GM12892 (cell line): ENCODE measurements around the gene APPL1.
A peak's percentile ranks its signal among the peaks of the same experiment; 100 is the strongest.

Experiments
- DNase-seq: peaks from one replicate; pipeline ENCODE4 v3.0.0; 2011; ENCODE audit not compliant: insufficient read length
- FAIRE-seq: peaks from 2 replicates; lab custom pipeline; 2011; peaks lifted over from hg19 to GRCh38; lab: Jason Lieb, UNC
- POLR2A ChIP-seq: IDR thresholded peaks from 2 replicates; pipeline ENCODE4 v1.6.1; 2011; ENCODE audit warnings: low read depth, low read length, control low read depth
- POLR2AphosphoS5 ChIP-seq: IDR thresholded peaks from 2 replicates; pipeline ENCODE4 v1.6.1; 2011; ENCODE audit warnings: low read depth, low read length, control low read depth
- TAF1 ChIP-seq: IDR thresholded peaks from 2 replicates; pipeline ENCODE4 v1.6.1; 2011; ENCODE audit warnings: low read depth, mild to moderate bottlenecking, control low read depth, low read length, borderline replicate concordance

The APPL1 gene

DNA sequence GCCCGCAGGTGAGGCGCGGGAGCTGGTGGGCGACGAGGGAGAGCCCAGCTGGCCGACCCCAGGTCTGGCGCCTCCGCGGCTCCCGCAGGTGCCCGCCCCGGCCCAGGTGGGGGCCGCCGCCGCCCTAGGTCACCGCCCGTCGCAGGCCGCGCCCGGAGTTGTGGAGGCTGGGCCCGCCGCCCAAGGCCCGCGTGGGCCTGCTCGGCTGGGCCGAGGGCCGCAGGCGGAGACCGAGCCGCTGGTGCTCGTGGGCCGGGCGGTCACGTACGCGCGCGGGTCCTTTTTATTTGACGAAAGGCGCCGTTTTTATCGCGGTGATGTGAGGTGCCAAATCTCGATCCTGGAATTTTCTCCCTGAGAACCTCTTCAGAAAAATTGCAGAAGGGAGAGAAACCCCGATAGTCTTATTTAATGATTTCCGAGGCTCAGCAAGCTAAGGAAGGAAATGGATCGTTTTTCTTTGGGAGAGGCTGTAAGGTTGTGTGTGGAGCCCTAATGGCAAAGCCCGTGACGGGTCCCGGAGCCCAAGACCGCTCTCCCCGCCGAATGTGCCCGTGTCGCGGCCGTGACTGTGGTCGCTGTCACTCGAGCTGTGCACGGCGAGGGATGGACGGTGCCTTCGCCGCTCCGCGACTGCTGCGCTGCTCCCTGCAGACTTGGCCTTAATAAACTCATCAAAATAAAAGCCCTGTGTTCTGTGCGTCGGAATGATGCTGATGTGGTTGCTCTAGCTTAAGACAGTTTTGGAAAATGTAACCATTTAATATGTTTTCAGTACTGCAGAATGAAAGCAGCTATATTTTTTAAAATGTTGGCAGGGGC, 612 bp downstream of the APPL1 start:
- DNase-seq (peak; percentile 43), FAIRE-seq (peak; percentile 48)
- TF ChIP-seq TAF1: no peak
- TF ChIP-seq POLR2A: 0 out of 2 replicates have a peak, but pooled peaks have one; percentile 33
- TF ChIP-seq POLR2AphosphoS5: 0 out of 2 replicates have a peak, but pooled peaks have one; percentile 29

DNA sequence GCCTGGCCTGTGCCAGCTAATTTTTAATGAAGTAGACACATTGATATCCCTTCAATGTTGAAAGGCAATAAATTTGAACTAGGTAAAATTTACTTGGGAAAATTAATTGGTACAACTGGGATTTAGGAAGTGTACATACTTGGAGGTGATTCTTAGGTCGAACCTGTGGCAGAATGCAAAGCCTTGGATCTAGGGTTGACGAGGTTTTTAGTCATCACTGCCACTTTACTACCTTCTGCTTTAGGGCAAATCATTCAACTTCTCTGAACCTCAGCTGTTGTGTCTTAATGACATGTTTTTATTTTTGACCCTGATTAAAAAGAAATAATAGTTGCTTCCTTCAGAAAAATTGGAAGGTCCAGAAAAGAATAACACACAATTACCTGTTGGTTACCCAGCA, 2.5 kb downstream of the APPL1 start:
- DNase-seq (no peak), FAIRE-seq (no peak)
- no peak for TF ChIP-seq POLR2AphosphoS5
- no peak for TF ChIP-seq TAF1
- no peak for TF ChIP-seq POLR2A

DNA sequence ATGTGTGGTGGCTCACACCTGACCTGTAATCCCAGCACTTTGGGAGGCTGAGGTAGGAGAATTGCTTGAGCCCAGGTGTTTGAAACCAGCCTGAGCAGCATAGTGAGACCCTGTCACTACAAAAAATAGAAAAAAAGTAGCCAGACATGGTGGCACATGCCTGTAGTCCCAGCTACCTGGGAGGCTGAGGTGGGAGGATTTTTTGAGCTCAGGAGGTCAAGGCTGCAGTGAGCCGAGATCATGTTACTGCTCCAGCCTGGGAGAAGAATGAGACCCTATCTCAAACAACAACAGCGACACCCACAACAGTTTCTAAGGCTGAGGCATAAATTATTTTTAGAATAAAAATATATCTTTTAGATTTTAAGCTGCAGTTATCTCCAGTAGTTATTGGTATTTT, 6.3 kb downstream of the APPL1 start:
- DNase-seq: no peak
- FAIRE-seq: no peak
- TF ChIP-seq POLR2A (no peak), TAF1 (no peak), POLR2AphosphoS5 (no peak)

DNA sequence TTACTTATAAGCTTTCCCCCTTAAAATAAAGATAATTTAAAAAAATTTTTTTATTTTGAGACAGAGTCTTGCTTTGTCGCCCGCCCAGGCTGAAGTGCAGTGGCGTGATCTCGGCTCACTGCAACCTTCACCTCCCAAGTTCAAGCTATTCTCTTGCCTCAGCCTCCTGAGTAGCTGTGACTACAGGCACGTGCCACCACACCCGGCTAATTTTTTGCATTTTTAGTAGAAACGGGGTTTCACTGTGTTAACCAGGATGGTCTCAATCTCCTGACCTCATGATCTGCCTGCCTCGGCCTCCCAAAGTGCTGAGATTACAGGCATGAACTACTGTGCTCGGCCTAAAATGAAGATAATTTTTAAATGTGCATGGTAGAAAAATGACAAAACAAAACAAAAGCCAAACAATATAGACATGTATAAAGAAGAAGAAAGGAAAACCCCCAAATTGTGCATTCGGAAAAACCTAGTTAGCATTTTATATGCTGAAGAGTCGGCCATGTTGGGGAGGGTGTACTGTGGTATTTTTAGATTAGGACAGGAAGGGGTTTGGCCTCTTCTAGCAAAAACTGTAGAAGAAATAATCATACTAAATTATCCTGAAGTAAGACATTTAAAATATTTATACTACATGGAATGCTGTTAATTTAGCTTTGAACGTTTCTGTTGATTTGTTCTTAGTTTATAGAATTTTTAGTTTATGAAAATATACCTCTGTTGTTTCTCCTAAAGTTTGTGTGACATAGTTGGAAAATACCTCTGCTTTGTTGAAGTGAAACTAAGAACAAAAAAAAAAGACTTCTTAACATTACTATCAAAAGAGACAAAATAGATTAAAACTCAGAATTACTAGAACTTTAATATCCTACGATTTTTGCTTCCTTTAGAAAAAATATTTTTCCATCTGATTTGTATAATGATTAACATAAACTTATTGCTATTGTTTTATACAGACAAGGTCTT, 7.4 kb downstream of the APPL1 start:
- TF ChIP-seq POLR2AphosphoS5 (no peak), TAF1 (no peak), POLR2A (no peak)
- no peak for DNase-seq
- peak; percentile 46 for FAIRE-seq

DNA sequence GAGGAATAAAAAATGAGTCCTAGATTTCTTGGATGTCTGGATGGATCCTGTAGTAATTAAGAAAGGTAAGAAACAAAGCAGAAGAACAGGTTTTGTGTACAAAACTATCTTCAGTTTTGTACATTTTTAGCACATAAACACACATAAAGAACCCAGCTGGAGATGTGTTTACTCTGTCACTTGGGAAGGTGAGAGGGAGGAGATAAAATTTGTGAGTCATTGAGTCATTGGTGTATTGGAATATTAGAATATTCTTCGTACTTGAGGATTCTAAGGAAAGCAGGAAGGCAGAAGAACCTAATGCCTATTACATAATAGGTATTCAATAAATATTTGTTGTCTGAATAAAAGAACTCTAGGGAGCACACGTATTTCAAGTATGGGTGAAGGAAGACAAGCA, 17.4 kb downstream of the APPL1 start:
- FAIRE-seq: no peak
- TF ChIP-seq TAF1 (no peak), POLR2A (no peak), POLR2AphosphoS5 (no peak)
- no peak for DNase-seq

DNA sequence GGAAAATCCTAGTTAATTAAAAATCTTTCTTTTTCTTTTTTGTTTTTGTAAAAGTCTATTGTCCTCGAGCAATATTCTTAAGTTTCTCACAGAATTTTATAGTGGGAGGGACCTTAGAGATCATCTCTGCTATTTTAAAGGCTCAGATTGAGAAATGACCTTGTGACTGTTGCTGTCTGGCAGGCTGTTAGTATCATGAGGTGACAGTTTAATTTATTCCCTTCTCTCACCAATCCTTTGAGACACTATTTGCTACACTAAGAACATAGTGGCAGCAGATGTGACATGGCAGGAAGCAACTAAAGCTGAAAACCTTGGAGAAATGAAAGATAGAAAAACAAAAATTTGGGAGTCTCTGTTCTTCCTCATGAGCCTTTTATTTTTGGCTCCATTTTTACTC, 24.9 kb downstream of the APPL1 start:
- TF ChIP-seq POLR2A: no peak
- TF ChIP-seq POLR2AphosphoS5: no peak
- TF ChIP-seq TAF1: no peak
- no peak for FAIRE-seq
- no peak for DNase-seq

DNA sequence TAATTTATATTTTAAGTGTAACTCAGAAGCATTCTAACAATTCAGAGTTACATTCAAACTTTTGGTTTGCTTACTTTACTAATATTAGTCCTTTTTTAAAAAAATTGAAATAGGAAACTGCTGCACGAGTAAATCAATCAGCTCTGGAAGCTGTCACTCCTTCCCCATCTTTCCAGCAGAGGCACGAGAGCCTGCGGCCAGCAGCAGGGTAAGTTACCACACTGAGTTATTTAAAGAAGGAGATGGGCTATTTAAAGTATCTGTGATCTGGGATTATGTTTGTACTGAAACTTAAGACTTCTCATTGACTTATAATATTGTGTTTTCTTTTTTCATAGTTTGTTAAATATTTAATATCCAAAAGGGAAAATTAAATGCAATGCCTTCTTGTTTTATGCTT, 29.3 kb downstream of the APPL1 start:
- no peak for DNase-seq
- FAIRE-seq: no peak
- TF ChIP-seq POLR2AphosphoS5 (no peak), POLR2A (no peak), TAF1 (no peak)

DNA sequence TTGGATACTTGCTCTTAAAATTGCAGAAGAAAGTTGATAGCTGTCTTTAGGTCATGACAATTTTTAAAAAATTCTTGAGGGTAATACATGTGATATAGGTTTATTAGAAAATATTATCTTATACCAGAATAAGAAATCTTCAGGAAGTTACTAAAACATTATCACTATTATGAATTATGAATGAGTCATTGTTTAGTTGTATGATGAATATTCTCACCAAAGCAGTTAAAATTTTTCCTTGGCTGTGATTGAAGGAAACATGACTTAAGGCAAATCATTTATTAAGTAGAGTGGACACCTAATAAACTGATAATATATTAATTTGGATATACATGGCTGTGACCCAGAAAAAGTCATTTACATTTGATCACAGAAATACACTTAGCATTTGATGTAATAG, 30.1 kb downstream of the APPL1 start:
- DNase-seq (no peak), FAIRE-seq (no peak)
- TF ChIP-seq POLR2AphosphoS5: no peak
- TF ChIP-seq POLR2A: no peak
- TF ChIP-seq TAF1: no peak

DNA sequence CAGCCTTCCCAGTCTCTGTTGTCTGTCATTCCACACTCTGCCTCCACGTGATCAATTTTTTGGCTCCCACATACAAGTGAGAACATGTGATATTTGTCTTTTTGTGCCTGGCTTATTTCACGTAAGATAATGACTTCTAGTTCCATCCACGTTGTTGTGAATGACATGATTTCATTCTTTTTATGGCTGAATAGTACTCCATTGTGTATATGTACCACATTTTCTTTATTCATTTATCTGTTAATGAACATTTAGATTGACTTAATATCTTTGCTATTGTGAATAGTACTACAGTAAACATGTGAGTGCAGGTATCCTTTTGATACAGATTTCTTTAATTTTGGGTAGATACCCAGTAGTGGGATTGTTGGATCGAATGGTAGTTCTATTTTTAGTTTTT, 33.6 kb downstream of the APPL1 start:
- DNase-seq: no peak
- FAIRE-seq: no peak
- TF ChIP-seq POLR2A (no peak), POLR2AphosphoS5 (no peak), TAF1 (no peak)

DNA sequence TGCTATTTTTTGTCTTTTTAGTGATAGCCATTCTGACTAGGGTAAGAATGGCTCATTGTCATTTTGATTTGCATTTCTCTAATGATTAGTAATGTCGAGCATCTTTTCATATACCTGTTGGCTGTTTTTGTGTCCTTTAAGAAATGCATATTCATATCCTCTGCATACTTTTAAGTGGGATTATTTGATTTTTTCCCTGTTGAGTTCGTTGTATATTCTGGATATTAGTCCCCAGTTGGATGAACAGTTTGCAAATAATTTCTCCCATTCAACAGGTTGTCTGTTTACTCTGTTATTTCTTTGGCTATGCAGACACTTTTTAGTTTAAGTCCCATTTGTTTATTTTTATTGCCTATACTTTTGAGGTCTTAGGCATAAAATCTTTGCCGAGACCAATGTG, 34.4 kb downstream of the APPL1 start:
- no peak for FAIRE-seq

DNA sequence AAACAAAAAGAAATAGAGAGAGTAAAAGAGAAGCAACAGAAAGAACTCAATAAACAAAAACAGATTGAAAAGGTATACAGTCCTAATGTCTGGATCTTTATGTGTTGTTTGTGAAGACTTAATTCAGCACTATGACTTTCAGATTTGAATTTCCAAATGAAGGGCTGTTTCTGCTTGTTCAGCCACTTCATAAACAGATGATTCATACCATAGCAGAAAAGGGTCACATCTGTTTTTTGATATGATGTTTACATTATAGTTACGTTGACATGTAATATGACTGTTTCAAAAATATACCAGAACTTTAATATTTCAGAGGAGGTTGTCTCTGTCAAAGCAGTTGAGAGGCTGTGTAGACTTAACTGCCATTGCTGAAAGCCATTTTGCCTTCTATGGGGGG, 40.9 kb downstream of the APPL1 start:
- DNase-seq (no peak), FAIRE-seq (no peak)
- TF ChIP-seq POLR2AphosphoS5 (no peak), TAF1 (no peak), POLR2A (no peak)

More for the DNA sequence above, 34.4 kb downstream of the APPL1 start:
- DNase-seq: no peak
- TF ChIP-seq POLR2AphosphoS5 (no peak), TAF1 (no peak), POLR2A (no peak)
